Calu3 (cell line): Measurements from ENCODE around the gene GALNTL6. TPM values are rescaled to one million over a fixed set of nuclear protein-coding genes. Genes with fewer than 3 reads are reported as not detected.

ENCODE experiments used
- BruUV-seq: library from RNA; stranded (reverse); fragments of 400-500 nt; replicated peaks from 2 replicates; lab custom pipeline; 2021; lab: Mats Ljungman, UMichigan
- CTCF ChIA-PET: fragments of 300-600 bp; sonication (Branson Sonifier 250); formaldehyde crosslinking; loops from one replicate; lab custom pipeline; 2022; ENCODE audit warnings: antibody characterized with exemption; lab: Charles Lee
- DNase-seq: peaks from one replicate; pipeline ENCODE4 v3.0.0; 2022
- H3K27ac Mint-ChIP-seq: one replicate; pipeline ENCODE4 v1.8.0; 2022; ENCODE audit warnings: mixed read lengths; ENCODE audit not compliant: unreplicated experiment
- H3K27me3 Mint-ChIP-seq: one replicate; pipeline ENCODE4 v1.8.0; 2022; ENCODE audit warnings: mixed read lengths; ENCODE audit not compliant: unreplicated experiment
- H3K36me3 Mint-ChIP-seq: one replicate; pipeline ENCODE4 v1.8.0; 2022; ENCODE audit warnings: mild to moderate bottlenecking, moderate library complexity, mixed read lengths; ENCODE audit not compliant: insufficient read depth, unreplicated experiment
- H3K4me1 Mint-ChIP-seq: one replicate; pipeline ENCODE4 v1.8.0; 2022; ENCODE audit warnings: mild to moderate bottlenecking, low read depth, mixed read lengths; ENCODE audit not compliant: unreplicated experiment
- H3K4me3 Mint-ChIP-seq: one replicate; pipeline ENCODE4 v1.8.0; 2022; ENCODE audit warnings: mild to moderate bottlenecking, low read depth, moderate library complexity, mixed read lengths; ENCODE audit not compliant: unreplicated experiment
- H3K9me3 Mint-ChIP-seq: one replicate; pipeline ENCODE4 v1.8.0; 2022; ENCODE audit warnings: low read depth, mixed read lengths; ENCODE audit not compliant: unreplicated experiment
- CTCF ChIP-seq: fragments of 200-600 bp; IDR thresholded peaks from one replicate; pipeline ENCODE4 v1.8.0; 2022; ENCODE audit warnings: antibody characterized with exemption; ENCODE audit not compliant: unreplicated experiment
- intact Hi-C: fragments of 100-400 bp; cut with micrococcal nuclease; formaldehyde crosslinking; loops from one replicate; pipeline ENCODE4 v1.10.0; 2022; ENCODE audit not compliant: unreplicated experiment
- total RNA-seq: library from RNA; stranded (reverse); gene quantifications from 2 replicates; pipeline ENCODE4 v1.2.3, GENCODE V29; 2022

GALNTL6 gene
- total RNA-seq, 1 experiment from 2014 or later = not detected

- intact Hi-C loops = no loop called here
- CTCF ChIA-PET = no interaction called here
- H3K4me1 Mint-ChIP-seq = no peaks in the 10 kb centered on the region
- no peak for DNase-seq
- no peaks in the 10 kb centered on the region for H3K27me3 Mint-ChIP-seq
- no TSS peak for BruUV-seq
- no peak overlapping the region for H3K27ac Mint-ChIP-seq
- H3K36me3 Mint-ChIP-seq = no peaks in the 10 kb centered on the region
- no peak for TF ChIP-seq CTCF
- no peak overlapping the region for H3K4me3 Mint-ChIP-seq
- no peaks in the 10 kb centered on the region for H3K9me3 Mint-ChIP-seq
Measured at GRCh38 chr4:171924746-171925376, 111.7 kb downstream of the GALNTL6 start.

DNA sequence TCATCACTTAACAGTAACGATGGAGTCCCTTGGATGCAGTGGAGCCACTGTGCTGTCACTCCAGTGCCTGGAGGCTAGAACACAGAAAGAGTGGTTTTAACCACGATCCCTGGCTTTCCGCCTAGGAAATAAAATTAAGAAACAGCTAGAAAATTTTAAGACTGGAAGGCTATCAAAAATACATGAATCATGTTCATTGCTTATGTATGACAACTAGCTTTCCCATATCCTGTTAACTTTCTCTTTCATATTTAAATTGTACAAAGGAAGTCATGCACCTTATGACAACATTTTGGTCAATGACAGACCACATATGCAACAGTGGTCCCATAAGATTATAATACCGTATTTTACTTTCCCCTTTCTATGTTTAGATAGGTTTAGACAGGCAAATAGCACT is 115.1 kb downstream of the GALNTL6 start:
- BruUV-seq = no TSS peak

DNA sequence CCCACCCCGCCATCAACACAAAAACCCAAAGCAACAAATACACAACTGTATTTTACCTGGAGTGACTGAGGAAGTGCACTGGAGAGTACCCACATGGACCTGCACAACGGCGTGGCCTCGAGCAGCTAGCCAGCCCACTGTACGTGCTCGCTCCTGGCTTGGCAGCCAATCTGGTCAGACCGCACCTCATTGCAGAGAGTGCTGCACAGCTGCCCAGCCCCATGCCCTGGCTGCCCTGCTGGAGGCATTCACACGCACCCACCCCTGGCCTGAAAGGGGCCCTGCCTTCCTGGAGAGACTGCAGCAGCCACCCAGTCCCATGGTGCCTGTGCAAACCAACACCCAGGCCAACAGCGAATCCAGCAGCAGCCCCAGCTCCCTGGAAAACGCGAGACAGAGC is 116.3 kb downstream of the GALNTL6 start:
- no TSS peak for BruUV-seq
- no peaks in the 10 kb centered on the region for H3K36me3 Mint-ChIP-seq
- no peak overlapping the region for H3K27ac Mint-ChIP-seq
- no peak for DNase-seq
- TF ChIP-seq CTCF = no peak
- no peaks in the 10 kb centered on the region for H3K4me1 Mint-ChIP-seq
- intact Hi-C loops = no loop called here
- CTCF ChIA-PET = no interaction called here
- H3K9me3 Mint-ChIP-seq = no peaks in the 10 kb centered on the region
- H3K27me3 Mint-ChIP-seq = no peaks in the 10 kb centered on the region
- no peak overlapping the region for H3K4me3 Mint-ChIP-seq

More for the DNA sequence above, 115.1 kb downstream of the GALNTL6 start:
- Mint-ChIP-seq H3K36me3 (no peaks in the 10 kb centered on the region), H3K9me3 (no peaks in the 10 kb centered on the region), H3K27me3 (no peaks in the 10 kb centered on the region), H3K27ac (no peak overlapping the region), H3K4me1 (no peaks in the 10 kb centered on the region), H3K4me3 (no peak overlapping the region)
- CTCF ChIA-PET = interaction anchor here (0.6 kb wide), 1 partner anchor 220 kb away, joined by 3 read pairs; no protein-coding TSS in a partner anchor
- TF ChIP-seq CTCF = no peak
- intact Hi-C loops = no loop called here
- DNase-seq = no peak

DNA sequence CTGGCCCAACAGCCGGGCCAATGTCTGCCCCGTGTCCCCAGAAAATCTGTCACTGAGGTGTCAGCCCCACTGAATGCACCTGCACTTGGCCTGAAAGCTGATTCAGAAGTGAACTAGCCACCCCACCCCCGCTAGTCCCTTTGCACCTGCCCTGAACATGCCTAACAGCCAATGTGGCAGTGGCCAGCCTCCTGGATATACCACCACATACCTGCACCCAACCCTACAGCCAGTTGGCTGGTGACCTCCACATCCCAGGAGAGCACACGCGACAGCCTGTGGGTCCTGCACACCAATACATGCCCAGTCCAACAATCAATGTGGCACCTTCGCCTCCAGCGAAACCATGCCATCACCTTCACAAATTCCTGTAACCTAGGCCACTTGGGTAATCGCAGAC is 116.7 kb downstream of the GALNTL6 start:
- Mint-ChIP-seq H3K4me3 (no peak overlapping the region), H3K36me3 (no peaks in the 10 kb centered on the region), H3K27ac (no peak overlapping the region), H3K27me3 (no peaks in the 10 kb centered on the region), H3K9me3 (no peaks in the 10 kb centered on the region), H3K4me1 (no peaks in the 10 kb centered on the region)
- CTCF ChIA-PET = no interaction called here
- intact Hi-C loops = no loop called here
- TF ChIP-seq CTCF = no peak
- DNase-seq = no peak
- no TSS peak for BruUV-seq
